Right lobe of liver (tissue), 4 donors: ENCODE measurements around the gene LAD1.
A peak's percentile ranks its signal among the peaks of the same experiment; 100 is the strongest.

Source experiments
- POLR2A ChIP-seq: fragments of 450-650 bp; IDR thresholded peaks from one replicate; pipeline ENCODE4 v1.6.1; 2017; ENCODE audit warnings: antibody characterized with exemption, mild to moderate bottlenecking
- TF ChIP-seq, protein P1 (sequence below), 4 donors: fragments of 200-600 bp in 3 of 4; fragments of 450-650 bp in 1 of 4; IDR thresholded peaks; one replicate each; pipeline versions ENCODE4 v1.5.1 to v1.8.0; 2016 to 2022; ENCODE audit warnings: antibody characterized with exemption in 4 of 4, mild to moderate bottlenecking in 2 of 4
- donor health status: DM: no; HTN: no; CAD: no.
- donor health status: DM: no; HTN: no; CAD: no.
- donor health status: DM: no; HTN: yes; CAD: no.

DNA sequence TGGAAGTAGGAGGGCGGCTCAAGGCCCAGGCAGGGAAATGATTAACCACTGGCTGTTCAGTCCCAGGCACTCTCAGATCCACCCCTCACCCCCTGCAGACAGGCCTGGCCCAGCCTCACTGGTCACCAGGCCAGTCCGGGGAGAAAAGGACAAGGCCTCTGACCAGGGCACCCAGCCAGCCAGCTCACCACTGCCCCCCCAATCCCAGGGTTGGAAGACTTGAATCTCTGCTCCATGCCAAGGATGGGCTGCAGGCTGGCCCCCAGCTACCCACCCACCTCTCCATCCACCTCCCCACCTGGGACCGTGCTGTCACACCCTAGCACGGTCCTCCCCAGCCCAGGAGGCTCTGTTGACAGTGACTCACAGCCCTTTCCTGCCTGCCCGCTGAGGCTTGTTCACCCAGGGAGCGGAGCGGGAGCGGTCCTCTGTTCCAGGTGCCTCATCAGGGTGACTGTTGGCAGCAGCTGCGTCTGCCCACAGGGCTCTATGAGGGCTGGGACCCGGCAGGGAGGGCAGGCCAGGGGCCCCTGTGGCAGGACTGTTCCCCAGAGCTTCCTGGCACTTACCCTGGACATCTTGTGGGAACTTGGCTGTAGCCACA lies 2.2 kb downstream of the LAD1 start:
- TF ChIP-seq, protein P1, sequence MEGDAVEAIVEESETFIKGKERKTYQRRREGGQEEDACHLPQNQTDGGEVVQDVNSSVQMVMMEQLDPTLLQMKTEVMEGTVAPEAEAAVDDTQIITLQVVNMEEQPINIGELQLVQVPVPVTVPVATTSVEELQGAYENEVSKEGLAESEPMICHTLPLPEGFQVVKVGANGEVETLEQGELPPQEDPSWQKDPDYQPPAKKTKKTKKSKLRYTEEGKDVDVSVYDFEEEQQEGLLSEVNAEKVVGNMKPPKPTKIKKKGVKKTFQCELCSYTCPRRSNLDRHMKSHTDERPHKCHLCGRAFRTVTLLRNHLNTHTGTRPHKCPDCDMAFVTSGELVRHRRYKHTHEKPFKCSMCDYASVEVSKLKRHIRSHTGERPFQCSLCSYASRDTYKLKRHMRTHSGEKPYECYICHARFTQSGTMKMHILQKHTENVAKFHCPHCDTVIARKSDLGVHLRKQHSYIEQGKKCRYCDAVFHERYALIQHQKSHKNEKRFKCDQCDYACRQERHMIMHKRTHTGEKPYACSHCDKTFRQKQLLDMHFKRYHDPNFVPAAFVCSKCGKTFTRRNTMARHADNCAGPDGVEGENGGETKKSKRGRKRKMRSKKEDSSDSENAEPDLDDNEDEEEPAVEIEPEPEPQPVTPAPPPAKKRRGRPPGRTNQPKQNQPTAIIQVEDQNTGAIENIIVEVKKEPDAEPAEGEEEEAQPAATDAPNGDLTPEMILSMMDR (IDR thresholded peaks at IDR 0.05): peak in 1 of 4 donors; percentile 9
- TF ChIP-seq POLR2A: peak; percentile 47
